Left renal pelvis (tissue), 4 donors: ENCODE measurements around the gene RGS5. TPM values are rescaled to one million over a fixed set of nuclear protein-coding genes. Genes with fewer than 3 reads are reported as not detected.

Source experiments
- DNase-seq, 4 donors: peaks; one replicate each; pipeline ENCODE4 v3.0.0-alpha.2; 2013; ENCODE audit warnings: low read depth in 4 of 4, low spot score in 3 of 4
- polyA plus RNA-seq, 4 donors: library from polyadenylated mRNA; unstranded; fragments of 120-200 nt; gene quantifications; one replicate each; pipeline ENCODE4 v1.2.1, GENCODE V29; 2013; ENCODE audit not compliant: insufficient read length in 4 of 4

Gene RGS5
- polyA plus RNA-seq, 4 donors = 10.3 to 22.9 (median 18.9) TPM

GRCh38 chr1:163093169-163093568 is 109.5 kb downstream of the RGS5 start:
- DNase-seq = no peak

Other genes with a start within 250 kb of the RGS5 start
- 10 to 100 TPM in 3 of 4 donors, 1 to 10 TPM in 1; 6.0 to 19.3 (median 13.9) TPM for gene RGS4, start 133.6 kb downstream of the RGS5 start, polyA plus RNA-seq
- 10 to 100 TPM; 25.7 to 32.4 (median 29.2) TPM for gene NUF2, start 119.0 kb upstream of the RGS5 start, polyA plus RNA-seq